ENCODE data around the gene EIPR1.

- no peak for TF ChIP-seq RARB (CRISPR knock-in tag; IDR thresholded peaks at IDR 0.05)
- TF ChIP-seq OSR1 (CRISPR knock-in tag; IDR thresholded peaks at IDR 0.05), result no peak
- TF ChIP-seq PATZ1 (CRISPR knock-in tag; IDR thresholded peaks at IDR 0.05; ENCODE audit: borderline replicate concordance), result no peak
- TF ChIP-seq CREB5 (CRISPR knock-in tag; IDR thresholded peaks at IDR 0.05; ENCODE audit: low read depth), result no peak
- no peak for TF ChIP-seq TSHZ2 (CRISPR knock-in tag; IDR thresholded peaks at IDR 0.05)
- no peak for TF ChIP-seq GLIS3 (CRISPR knock-in tag; IDR thresholded peaks at IDR 0.05)
- TF ChIP-seq PPARA (CRISPR knock-in tag; IDR thresholded peaks at IDR 0.05; ENCODE audit: borderline replicate concordance), result no peak
- TF ChIP-seq ISL1 (CRISPR knock-in tag; IDR thresholded peaks at IDR 0.05), result no peak
- no peak for TF ChIP-seq CSDC2 (CRISPR knock-in tag; IDR thresholded peaks at IDR 0.05)
- TF ChIP-seq ZFP30 (CRISPR knock-in tag; IDR thresholded peaks at IDR 0.05), result no peak
- no peak for TF ChIP-seq TCF4 (CRISPR knock-in tag; IDR thresholded peaks at IDR 0.05; ENCODE audit: borderline replicate concordance)
- TF ChIP-seq ZFP3 (CRISPR knock-in tag; IDR thresholded peaks at IDR 0.05), result no peak
Measured at GRCh38 chr2:3296182-3296972, 81.2 kb downstream of the EIPR1 start.
